ENCODE results near the gene GLCE. TPM values are rescaled to one million over a fixed set of nuclear protein-coding genes. Genes with fewer than 3 reads are reported as not detected.

GLCE gene
- total RNA-seq, 1 donor from 2014 or later = 7.6 TPM

DNA sequence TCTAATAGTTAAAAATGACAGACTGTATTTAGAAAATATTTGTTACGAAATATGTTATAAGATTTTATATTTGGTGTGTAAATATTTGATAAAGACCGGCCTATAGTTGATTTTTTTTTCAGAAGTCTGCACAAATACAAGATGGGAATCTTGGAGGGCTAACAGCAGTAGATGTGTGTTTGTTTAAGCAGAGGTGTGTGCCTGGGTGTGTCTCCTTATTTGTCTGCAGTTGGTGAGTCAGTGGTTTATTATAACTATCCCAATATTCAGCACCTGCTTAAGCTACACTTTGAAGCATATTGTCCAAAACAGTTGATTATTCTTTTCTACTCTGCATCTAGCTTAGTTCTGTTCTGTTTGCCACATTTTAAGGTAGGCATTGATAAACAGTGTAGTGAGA is 12.4 kb downstream of the GLCE start:
- DNase-seq (no peak), ATAC-seq (ENCODE audit: poor library complexity) (no peak)
- intact Hi-C loops (cut with DNase I) = no loop called here

DNA sequence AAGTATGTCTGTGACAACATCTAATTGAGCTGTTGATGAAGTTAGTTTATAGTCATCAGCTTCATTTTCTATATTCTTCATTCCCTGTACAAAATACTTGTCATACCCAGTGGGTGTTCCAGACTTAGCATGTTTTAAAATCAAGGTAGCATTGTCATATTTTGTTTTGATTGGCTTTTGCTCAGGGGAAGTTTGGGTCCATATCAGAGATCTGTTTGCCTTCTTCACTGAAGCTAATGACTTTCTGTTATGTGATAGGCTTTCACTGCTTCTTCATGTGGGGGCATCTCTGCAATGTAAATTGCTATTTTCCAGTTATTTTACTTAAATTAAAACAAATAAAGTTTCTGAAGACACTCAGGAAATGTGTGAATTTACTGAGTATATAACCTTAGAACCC is 15.1 kb downstream of the GLCE start:
- no peak for ATAC-seq (ENCODE audit: poor library complexity)
- no peak for DNase-seq
- intact Hi-C loops (cut with DNase I) = no loop called here

DNA sequence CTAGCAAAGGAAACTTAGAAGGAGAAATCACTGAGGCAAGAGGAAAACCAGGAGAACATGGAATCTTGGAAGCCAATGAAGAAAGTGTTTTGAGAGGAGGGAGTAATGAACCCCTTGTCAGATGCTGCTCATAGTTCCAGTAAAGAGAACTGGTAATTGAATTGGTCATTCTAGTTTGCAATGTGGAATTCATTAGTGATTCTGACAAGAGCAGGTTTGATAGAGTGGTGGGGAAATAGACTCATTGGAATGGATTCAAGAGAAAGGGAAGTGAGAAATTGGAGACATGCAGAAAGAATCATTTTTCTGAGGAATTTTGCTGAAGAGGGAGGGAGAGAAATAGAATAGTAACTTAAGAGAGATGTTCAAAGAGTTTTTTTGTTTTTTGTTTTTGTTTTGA is 21.0 kb downstream of the GLCE start:
- no peak for ATAC-seq (ENCODE audit: poor library complexity)

DNA sequence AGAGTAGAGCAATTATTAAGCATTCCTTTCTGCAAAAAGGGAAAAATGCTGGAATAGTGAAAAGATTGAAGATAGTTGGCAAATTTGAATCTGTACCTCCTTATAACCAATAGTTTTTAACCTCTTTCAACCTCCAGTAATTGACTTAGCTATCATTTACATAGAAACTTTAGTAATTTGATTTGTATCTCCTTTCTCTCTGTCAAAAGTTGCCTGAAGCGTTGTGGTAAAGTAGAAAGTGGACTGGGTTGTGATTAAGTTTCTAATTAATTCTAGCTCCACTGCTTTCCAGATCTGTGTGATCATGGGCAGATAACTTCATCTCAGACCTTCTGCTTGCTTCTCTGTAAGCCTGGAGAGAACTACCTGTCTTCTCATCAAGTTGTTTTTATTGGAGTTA is 24.8 kb downstream of the GLCE start:
- no peak for DNase-seq
- no peak for ATAC-seq (ENCODE audit: poor library complexity)
- intact Hi-C loops (cut with DNase I) = no loop called here

More for the DNA sequence above, 21.0 kb downstream of the GLCE start:
- intact Hi-C loops (cut with DNase I) = no loop called here
- DNase-seq = no peak

DNA sequence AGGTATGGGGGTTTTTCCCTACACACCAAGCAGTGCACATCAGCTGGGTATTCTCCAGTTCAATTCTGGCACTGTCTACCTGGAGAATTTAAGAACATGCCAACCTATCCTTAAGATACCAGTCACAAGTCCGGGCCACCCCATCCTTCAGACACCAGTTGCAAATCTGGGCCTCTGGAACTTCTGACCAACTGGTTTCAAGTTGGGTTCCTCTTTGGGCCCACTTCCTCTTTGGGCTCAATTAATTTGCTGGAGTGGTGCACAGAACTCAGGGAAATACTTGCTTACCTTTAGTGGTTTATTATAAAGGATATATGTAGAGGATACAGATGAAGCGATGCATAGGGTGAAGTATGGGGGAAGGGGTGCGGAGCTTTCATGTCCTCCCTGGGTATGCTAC is 25.3 kb downstream of the GLCE start:
- no peak for ATAC-seq (ENCODE audit: poor library complexity)
- intact Hi-C loops (cut with DNase I) = no loop called here
- no peak for DNase-seq

- intact Hi-C loops (cut with DNase I) = no loop called here
- ATAC-seq (ENCODE audit: poor library complexity) = no peak
- no peak for DNase-seq
These were observed 28.7 kb downstream of the GLCE start for GRCh38 chr15:69189157-69189556.

DNA sequence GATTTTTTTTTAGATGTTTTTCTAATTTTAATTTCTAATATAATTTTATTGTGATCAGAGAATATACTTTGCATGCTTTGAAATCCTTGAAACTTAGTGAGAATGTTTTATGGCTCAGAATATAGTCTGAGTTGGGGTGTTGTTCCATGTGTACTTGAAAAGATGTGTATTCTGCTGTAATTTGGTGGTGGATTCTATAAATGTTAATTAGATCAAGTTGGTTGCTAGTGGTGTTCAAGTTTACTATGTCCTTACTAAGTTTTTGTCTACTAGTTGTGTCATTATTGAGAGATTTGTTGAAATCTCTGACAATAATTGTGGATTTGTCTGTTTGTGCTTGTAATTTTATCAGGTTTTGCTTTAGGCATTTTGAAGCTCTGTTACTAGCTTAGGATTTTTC is 29.7 kb downstream of the GLCE start:
- ATAC-seq (ENCODE audit: poor library complexity) = no peak
- intact Hi-C loops (cut with DNase I) = no loop called here
- no peak for DNase-seq

DNA sequence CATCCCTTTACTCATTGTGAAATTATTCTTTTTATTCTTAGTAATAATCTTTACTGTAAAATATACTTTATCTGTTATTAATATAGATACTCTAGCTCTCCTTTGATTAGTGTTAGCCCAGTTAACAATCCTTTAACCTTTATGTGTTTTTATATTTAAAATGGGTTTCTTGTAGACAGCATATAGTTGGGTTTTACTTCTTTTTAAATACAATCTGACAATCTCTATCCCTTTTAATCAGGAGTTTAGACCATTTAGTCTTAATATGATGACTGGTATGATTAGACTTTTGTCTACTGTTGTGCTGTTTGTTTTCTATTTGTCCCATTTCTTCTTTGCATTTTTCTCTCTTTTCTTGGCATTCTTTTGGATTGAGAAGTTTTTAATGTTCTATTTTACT is 30.1 kb downstream of the GLCE start:
- DNase-seq (no peak), ATAC-seq (ENCODE audit: poor library complexity) (no peak)
- intact Hi-C loops (cut with DNase I) = no loop called here

DNA sequence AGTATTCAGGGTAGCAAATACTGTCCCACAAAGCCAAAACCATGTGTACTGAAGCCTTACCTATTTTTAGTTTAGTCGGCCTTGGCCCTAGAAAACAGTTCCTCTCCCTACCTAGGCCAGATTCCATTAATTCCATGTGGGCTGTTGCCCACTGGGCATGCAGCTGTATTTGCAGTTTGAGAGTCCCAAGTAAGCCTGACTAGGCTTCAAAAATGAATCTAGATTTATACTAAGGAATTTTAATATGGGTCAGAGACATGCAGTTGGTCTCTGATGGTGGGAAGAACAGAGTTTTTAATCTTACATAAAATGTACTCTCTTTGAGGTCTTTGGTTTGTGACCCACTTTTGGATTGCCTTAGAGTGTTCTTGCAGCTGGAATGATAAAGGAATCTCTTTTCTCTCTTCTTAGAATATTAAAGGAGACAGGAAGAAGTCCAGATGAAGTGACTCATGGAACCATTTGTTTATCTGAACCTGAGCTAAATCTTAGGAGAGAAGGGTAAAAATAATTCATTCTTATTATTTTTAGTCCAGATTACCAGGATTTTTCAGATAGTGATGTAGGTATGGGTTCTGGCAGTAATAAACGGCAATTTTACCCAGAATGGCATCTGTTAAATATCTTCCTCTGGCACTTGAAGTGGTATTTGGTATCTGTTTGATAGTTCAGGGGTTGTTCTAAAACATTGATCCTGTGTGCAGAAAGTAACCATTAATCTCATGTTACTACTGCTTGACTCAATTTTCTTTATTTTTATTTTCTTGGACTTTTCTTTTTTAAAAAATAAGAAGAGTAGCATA is 33.8 kb downstream of the GLCE start:
- intact Hi-C loops (cut with DNase I) = no loop called here
- ATAC-seq (ENCODE audit: poor library complexity) = peak; percentile 58

DNA sequence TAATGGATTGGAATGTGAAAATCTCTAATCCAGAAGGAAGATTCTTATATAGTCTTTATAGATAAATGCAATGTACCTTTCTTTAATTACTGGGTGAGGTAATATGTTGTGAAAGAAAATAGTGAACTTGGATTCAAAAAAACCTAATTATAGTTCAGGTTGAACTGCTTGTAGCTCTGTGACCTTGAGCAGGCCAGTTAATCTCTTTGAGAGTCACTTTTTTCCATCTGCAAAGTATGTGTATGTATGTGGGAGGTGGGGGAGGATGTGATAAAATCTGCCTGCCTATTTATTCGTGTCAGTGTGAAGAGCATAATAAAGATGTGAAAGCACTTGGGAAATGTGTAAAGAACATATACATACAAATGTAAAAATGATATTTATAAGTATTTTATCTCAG is 34.4 kb downstream of the GLCE start:
- DNase-seq = no peak
- intact Hi-C loops (cut with DNase I) = no loop called here
- ATAC-seq (ENCODE audit: poor library complexity) = peak; percentile 68

More for the DNA sequence above, 33.8 kb downstream of the GLCE start:
- DNase-seq = no peak

DNA sequence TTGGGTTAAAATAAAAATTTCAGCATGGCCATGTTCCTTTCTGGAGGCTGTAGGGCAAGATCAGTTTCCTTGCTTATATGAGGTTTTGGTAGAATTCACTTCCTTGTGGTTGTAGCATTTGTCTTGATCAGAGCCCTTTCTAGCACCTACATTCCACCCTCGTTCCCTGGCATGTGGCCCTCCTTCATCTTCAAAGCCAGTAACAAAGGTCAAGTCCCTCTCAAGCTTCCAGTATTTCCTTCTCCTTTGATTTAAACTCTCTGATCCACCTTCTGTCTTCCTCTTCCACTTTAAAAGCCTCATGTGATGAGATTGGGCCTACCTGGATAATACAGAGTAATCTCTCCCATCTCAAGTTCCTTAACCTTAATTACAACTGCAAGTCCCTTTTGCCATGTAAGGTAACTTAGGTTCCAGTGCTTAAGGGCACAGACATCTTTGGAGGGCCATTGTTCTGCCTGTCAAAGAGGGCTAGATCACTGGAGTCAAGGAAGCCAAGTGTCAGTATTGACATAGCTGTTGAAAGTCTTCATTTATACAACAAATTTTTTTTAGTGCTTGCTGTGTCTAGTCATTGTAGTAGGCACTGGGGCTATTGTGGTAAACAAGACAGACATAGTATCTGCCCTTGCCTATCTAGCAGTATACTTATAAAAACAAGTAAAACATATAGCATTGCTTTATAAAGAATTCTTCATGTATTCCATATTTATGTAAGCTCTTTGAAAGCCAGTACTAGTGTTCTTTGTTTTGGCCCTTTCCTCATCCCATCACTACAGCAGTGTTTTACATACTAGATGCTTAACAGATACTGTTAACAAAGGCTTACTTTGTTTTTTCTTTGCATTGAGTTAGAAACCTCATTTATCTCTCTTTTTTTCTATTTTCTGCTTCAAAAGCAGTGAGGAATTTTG is 40.7 kb downstream of the GLCE start:
- intact Hi-C loops (cut with DNase I) = no loop called here
- DNase-seq = no peak
- ATAC-seq (ENCODE audit: poor library complexity) = no peak

- ATAC-seq (ENCODE audit: poor library complexity) (no peak), DNase-seq (no peak)
- intact Hi-C loops (cut with DNase I) = no loop called here
These were observed 45.6 kb downstream of the GLCE start for GRCh38 chr15:69206079-69206478.

DNA sequence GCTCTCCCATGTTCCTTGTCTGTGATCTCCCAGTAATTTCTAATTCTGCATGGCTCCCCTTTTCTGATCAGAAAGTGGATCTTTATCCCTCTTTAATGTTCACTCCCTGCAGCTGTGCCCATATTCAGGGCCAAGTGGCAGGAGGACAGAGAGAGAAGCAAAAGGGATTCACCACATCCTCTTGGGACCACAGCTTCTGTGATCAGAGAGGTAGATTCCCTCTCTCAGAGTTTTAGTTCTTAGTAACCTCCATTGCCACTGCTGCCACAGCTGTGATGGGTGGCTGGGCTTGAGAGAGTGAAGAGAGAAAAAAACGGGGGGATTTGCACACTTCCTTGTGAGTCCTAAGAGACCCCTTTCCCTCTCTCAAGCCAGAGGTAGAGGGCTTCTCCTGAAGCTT is 49.2 kb downstream of the GLCE start:
- ATAC-seq (ENCODE audit: poor library complexity) = no peak
- intact Hi-C loops (cut with DNase I) = no loop called here

GRCh38 chr15:69210574-69210973 is 50.1 kb downstream of the GLCE start:
- no peak for ATAC-seq (ENCODE audit: poor library complexity)
- DNase-seq = no peak
- intact Hi-C loops (cut with DNase I) = no loop called here

More for the DNA sequence above, 49.2 kb downstream of the GLCE start:
- DNase-seq = no peak

- ATAC-seq (ENCODE audit: poor library complexity) = no peak
- intact Hi-C loops (cut with DNase I) = no loop called here
- DNase-seq = no peak
These were observed 53.4 kb downstream of the GLCE start for GRCh38 chr15:69213786-69214185.

- intact Hi-C loops (cut with DNase I) = no loop called here
These were observed 55.0 kb downstream of the GLCE start for GRCh38 chr15:69215314-69216035.

GRCh38 chr15:69217381-69217780 is 56.9 kb downstream of the GLCE start:
- DNase-seq (no peak), ATAC-seq (ENCODE audit: poor library complexity) (no peak)
- intact Hi-C loops (cut with DNase I) = no loop called here

More at GRCh38 chr15:69215314-69216035, 55.0 kb downstream of the GLCE start:
- ATAC-seq (ENCODE audit: poor library complexity) (no peak), DNase-seq (no peak)

DNA sequence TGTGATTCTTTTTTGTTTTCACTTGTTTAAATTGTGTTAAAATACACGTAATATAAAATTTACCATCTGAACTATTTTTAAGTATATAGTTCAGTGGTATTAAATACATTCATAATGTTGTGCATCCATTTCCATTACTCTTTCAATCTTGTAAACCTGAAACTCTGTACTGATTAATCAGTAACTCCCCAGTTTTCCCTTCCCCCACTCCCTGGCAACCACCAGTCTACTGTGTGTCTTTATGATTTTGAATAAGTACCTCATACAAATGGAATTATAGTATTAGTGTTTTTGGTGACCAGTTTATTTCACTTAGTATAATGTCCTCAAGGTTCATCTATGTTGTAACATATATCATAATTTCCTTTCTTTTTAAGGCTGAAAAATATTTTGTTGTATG is 59.3 kb downstream of the GLCE start:
- no peak for DNase-seq
- no peak for ATAC-seq (ENCODE audit: poor library complexity)
- intact Hi-C loops (cut with DNase I) = no loop called here

- DNase-seq = no peak
- intact Hi-C loops (cut with DNase I) = no loop called here
- ATAC-seq (ENCODE audit: poor library complexity) = no peak
These were observed 61.6 kb downstream of the GLCE start for GRCh38 chr15:69222002-69222474.
